HepG2 (cell line): Measurements from ENCODE around the gene MAP7D3. TPM values are rescaled to one million over a fixed set of nuclear protein-coding genes. Genes with fewer than 3 reads are reported as not detected.
"Not testable (repeated sequence)": the region's sequence is repeated elsewhere in the genome, so short reads cannot be mapped to it uniquely, and the experiment has no call there.

Experiments
- ATAC-seq: fragments of 200-7000 bp; cut with Tn5 transposase; 3 replicates; pipeline ENCODE4 v1.9.1; 2020; ENCODE audit warnings: mild to moderate bottlenecking, moderate library complexity
- BruUV-seq: library from RNA; stranded (reverse); fragments of 400-500 nt; replicated peaks from 2 replicates; lab custom pipeline; 2021; lab: Mats Ljungman, UMichigan
- CTCF ChIA-PET: fragments of 300-600 bp; formaldehyde crosslinking; extraction: SDS; loops from one replicate; lab custom pipeline; 2021; ENCODE audit warnings: low total read pairs, inconsistent platforms, low intra/inter-chr PET ratio; lab: Yijun Ruan, JAX
- POLR2A ChIA-PET: fragments of 350-600 bp; sonication (Branson Sonifier 250); formaldehyde crosslinking; loops from one replicate; lab custom pipeline; 2020; ENCODE audit warnings: antibody characterized with exemption, inconsistent platforms; lab: Yijun Ruan, JAX
- DNase-seq: peaks from one replicate; pipeline ENCODE4 v3.0.0-alpha.2; 2015; ENCODE audit warnings: low spot score
- FAIRE-seq: peaks from 3 replicates; lab custom pipeline; 2011; peaks lifted over from hg19 to GRCh38; lab: Jason Lieb, UNC
- H2AFZ ChIP-seq: one replicate; pipeline ENCODE4 v1.6.1; 2011; ENCODE audit warnings: low read length, inconsistent platforms
- H3K27ac ChIP-seq: fragments of 300-600 bp; 3 replicates; pipeline ENCODE4 v1.8.0; 2011; ENCODE audit warnings: mixed run types, mild to moderate bottlenecking, mixed read lengths, low read length, inconsistent platforms; ENCODE audit not compliant: insufficient read depth; ENCODE audit errors: extremely low read length
- H3K27me3 ChIP-seq, 2 experiments: fragments of 200-600 bp in 1 of 2; 2 replicates in 1 of 2; 3 replicates in 1 of 2; pipeline versions ENCODE4 v1.6.0 to v1.8.0; 2011; ENCODE audit warnings: low read length in 2 of 2, mild to moderate bottlenecking in 2 of 2, moderate library complexity in 2 of 2, inconsistent platforms in 1 of 2; ENCODE audit not compliant: insufficient read depth in 2 of 2, control insufficient read depth in 1 of 2
- H3K36me3 ChIP-seq, 2 experiments: fragments of 200-600 bp in 1 of 2; replicated peaks in 1 of 2; 2 replicates in 1 of 2; 3 replicates in 1 of 2; pipeline versions ENCODE4 v1.5.1 to v1.8.0; 2011; ENCODE audit warnings: low read length in 2 of 2, inconsistent platforms in 1 of 2; ENCODE audit not compliant: insufficient read depth in 2 of 2, control insufficient read depth in 1 of 2
- H3K4me1 ChIP-seq: 2 replicates; pipeline ENCODE4 v1.5.1; 2012; ENCODE audit warnings: low read length, inconsistent platforms; ENCODE audit not compliant: insufficient read depth
- H3K4me2 ChIP-seq: 2 replicates; pipeline ENCODE4 v1.6.0; 2011; ENCODE audit warnings: low read depth, low read length, inconsistent platforms
- H3K4me3 ChIP-seq, 3 experiments: fragments of 200-600 bp in 1 of 3; sonication (generic), shearing (Covaris generic) in 1 of 3; replicated peaks in 1 of 3; 2 replicates each; pipeline ENCODE4 v1.5.1; 2011 to 2016; ENCODE audit warnings: low read length in 3 of 3, inconsistent platforms in 2 of 3, low read depth in 2 of 3, mild to moderate bottlenecking in 2 of 3, control low read depth in 1 of 3, mixed read lengths in 1 of 3; ENCODE audit not compliant: insufficient read depth in 1 of 3
- H3K79me2 ChIP-seq: one replicate; pipeline ENCODE4 v1.6.1; 2011; ENCODE audit warnings: low read length, inconsistent platforms; ENCODE audit not compliant: insufficient read depth
- H3K9ac ChIP-seq: 2 replicates; pipeline ENCODE4 v1.6.0; 2011; ENCODE audit warnings: mild to moderate bottlenecking, low read depth, low read length, inconsistent platforms; ENCODE audit not compliant: insufficient read depth
- H3K9me3 ChIP-seq: 2 replicates; pipeline ENCODE4 v1.5.1; 2012; ENCODE audit warnings: mild to moderate bottlenecking, low read length
- H4K20me1 ChIP-seq: 2 replicates; pipeline ENCODE4 v1.6.0; 2011; ENCODE audit warnings: inconsistent platforms, mild to moderate bottlenecking, low read length, moderate library complexity; ENCODE audit not compliant: insufficient read depth
- NFAT5 ChIP-seq: sonication (generic); formaldehyde crosslinking; IDR thresholded peaks from 2 replicates; pipeline ENCODE4 v1.4.0; 2020; ENCODE audit warnings: missing genetic modification reagents
- ZNF646 ChIP-seq: sonication (generic); formaldehyde crosslinking; IDR thresholded peaks from 2 replicates; pipeline ENCODE4 v1.9.0; 2021; ENCODE audit warnings: mild to moderate bottlenecking, missing genetic modification reagents
- WGBS: methylation state at CpG from one replicate; pipeline ENCODE4 v1.1.6; 2017; ENCODE audit warnings: low lambda C conversion rate; 5-methylcytosine and 5-hydroxymethylcytosine counted together
- in situ Hi-C: cut with HindIII; loops from 2 replicates; pipeline ENCODE4 v1.10.0; 2017; ENCODE audit warnings: low pct_unique_long_range_greater_than_20kb; ENCODE audit not compliant: extremely low pct_ligation_motif_present
- intact Hi-C: fragments of 100-400 bp; cut with micrococcal nuclease; formaldehyde crosslinking; loops from one replicate; pipeline ENCODE4 v1.10.0; 2022; ENCODE audit not compliant: unreplicated experiment
- polyA plus RNA-seq, 8 experiments: library from polyadenylated mRNA; depleted of rRNA in 3 of 8; stranded (reverse) in 7 of 8; unstranded in 1 of 8; fragments of >200 nt; fragmentation: Illumina TruSeq in 4 of 8; extraction: Trizol in 4 of 8; gene quantifications; 2 replicates each; pipeline versions ENCODE4 v1.2.1 to v1.2.3, GENCODE V29; 2011 to 2016; ENCODE audit warnings: low read depth in 4 of 8, missing spikeins in 1 of 8, mixed read lengths in 1 of 8; ENCODE audit not compliant: insufficient read depth in 1 of 8
- total RNA-seq, 5 experiments: library from RNA; depleted of rRNA; stranded (reverse); fragments of >200 nt; fragmentation: Illumina TruSeq; extraction: Trizol; gene quantifications; 2 replicates each; pipeline ENCODE4 v1.2.3, GENCODE V29; 2016; ENCODE audit warnings: low read depth in 1 of 5

Gene MAP7D3
- total and polyA plus RNA-seq, 2 of the 13 experiments (the other 11 are each of a cell fraction or from before 2014, with no cell fraction given), result not detected

DNA sequence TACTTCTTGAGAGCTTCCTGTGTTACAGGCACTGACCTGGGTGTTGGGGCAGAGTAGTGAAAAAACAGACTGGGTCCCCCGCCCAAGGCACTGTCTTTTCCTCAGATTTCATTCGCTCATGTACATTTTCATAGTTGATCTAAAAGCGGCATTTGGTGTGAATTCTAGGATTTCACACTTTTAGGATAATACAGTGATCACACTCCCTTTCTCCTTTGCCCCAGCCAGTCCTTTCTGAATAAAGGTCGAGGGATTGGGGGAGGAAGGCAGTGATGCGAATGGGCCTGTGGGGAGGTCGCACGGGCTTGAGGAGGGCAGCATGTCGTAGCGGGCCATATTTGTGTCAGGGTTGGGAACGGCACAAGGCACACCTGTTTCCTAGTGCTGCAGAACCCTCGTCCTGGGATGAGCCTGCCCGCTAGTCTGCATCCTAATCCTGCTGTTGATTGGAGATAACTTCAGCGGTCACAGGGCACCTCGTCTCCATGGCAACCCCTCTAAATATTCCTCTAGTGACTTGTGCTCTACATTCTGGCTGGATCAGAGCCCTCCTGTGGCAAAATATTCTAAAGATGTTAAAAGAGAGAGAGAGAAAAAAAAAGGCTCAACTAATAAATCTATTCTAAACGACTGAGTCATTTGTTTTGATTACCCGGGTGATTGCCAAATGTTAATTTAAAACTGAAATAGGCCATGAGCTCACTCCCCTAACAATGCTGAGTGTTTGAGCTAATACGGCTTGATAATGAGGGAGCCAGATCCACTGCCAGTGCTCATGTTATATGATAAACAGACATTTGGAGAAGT, 82.1 kb downstream of the MAP7D3 start (continued):
- no peak for TF ChIP-seq ZNF646 (CRISPR knock-in tag)
- no peak for TF ChIP-seq NFAT5
- TF ChIP-seq, all 625 proteins: peak for 0

DNA sequence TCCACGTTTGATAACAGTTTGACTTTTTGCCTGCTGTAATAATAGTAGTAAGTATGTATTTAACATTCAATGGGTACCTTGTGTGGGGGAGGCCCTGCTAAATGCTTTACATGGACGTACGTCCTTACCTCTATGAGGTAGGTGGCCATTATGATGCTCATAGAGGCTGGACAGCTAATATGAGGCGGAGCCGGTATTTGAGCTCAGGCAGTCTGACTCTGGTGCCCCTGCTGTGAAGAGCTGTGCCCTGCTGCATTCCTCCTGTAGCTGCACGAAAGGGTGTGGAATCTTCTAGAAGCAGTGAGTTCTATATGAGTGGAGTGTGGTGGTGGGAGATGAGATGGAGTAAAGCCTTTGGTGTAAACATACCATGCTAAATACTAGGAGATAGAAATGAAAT, 83.2 kb downstream of the MAP7D3 start:
- intact Hi-C loops, H3K27ac ChIP-seq, H3K27me3 ChIP-seq, H3K4me1 ChIP-seq, FAIRE-seq, DNase-seq, H2AFZ ChIP-seq, H3K4me3 ChIP-seq, H4K20me1 ChIP-seq, ATAC-seq, H3K4me2 ChIP-seq, H3K36me3 ChIP-seq, POLR2A ChIA-PET, H3K79me2 ChIP-seq, H3K9ac ChIP-seq, BruUV-seq, CTCF ChIA-PET, H3K9me3 ChIP-seq: not testable (repeated sequence)
- 45% methylated on average over 6 of the region's 6 CpGs for WGBS
- in situ Hi-C loops, result loop anchor here (10.0 kb wide), 1 partner anchor 133 kb away; no protein-coding TSS in a partner anchor
